ENCODE data around the gene SAP30BP.

Gene SAP30BP

DNA sequence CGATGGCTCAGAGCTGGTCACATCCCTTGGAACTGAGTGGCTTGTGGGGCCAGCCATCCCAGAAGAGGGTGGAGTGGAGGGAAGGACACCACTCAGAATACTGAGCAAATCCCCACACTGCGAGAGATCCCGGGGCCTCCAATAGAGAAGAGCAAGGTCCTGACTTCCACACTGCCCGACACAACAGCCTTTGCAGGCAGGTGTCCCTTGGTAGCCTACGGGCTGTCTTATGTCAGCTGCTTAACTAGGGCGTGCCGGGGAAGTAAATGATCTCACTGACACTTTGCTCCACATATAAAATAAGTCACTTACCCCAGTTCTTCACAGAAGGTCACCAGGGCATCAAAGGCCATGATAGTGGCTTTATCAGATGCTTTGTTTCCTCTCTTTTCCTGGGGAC lies 16.3 kb upstream of the SAP30BP start:
- no peak for DNase-seq

DNA sequence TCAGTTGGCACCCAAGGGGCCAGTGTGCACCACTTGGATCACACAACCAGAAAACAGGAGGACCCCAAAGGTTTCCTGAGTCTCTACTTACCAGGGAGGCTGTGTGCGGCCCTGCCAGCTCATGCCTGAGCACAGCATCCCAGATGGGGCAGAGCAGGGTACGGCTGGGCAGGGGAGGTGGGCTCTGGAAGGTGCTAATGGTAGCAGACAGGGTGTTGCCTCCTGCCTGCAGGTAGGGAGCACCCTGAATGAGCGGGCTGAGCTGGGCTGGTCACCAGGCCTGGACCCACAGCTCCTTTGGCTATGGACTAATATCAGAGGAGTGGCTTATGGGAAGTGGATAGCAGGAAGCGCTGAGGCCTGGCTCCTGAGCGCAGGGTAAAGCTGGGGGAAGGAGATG lies 14.8 kb upstream of the SAP30BP start:
- no peak for DNase-seq

DNA sequence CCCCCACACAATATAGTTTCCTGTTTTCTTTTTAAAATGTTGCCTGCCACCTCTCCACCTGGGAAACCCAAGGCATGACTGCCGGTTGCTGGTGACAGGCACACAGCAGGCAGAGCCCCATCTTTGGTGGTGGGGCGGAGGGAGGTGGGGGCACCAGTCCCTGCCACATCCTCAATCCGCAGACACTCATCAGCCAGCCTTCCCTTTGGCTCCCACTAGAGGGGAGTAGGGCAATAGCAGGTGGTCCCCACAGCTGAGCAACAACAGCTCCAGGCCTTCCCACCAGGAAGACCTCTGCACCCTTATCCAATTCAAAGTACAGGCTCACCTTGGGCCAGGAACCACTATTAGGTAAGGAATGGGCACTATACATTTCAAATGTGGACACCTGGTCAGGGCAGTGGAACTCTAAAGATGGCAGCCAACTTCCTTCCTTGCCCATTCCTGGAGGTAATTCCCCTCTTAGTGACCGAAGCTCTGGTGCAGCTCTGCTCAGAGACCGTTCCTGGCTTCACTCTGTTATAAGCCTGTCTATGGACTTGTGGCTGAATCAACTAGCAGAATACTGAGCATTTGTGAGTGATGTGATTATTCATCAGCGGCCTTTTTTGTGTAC lies 14.1 kb upstream of the SAP30BP start:
- DNase-seq: peak; percentile 69

DNA sequence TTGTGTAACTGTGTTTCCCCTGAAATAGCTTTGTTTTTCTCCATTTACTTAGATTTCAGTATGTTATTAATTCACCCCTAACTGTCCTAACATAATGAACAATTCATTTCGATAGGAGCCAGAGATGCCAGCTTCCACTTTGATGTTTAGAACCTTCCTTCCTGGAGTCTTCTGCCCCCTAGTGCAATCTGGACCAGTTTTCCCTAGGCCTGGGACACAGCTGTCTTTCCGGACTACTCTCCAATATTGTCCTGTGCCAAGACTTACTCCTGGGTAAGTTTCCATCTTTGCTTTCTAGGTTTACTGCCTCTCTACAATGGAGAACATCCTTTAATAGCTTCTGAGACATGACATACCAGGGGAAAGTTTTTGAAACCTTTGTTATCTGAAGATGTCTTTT lies 13.0 kb upstream of the SAP30BP start:
- no peak for DNase-seq

DNA sequence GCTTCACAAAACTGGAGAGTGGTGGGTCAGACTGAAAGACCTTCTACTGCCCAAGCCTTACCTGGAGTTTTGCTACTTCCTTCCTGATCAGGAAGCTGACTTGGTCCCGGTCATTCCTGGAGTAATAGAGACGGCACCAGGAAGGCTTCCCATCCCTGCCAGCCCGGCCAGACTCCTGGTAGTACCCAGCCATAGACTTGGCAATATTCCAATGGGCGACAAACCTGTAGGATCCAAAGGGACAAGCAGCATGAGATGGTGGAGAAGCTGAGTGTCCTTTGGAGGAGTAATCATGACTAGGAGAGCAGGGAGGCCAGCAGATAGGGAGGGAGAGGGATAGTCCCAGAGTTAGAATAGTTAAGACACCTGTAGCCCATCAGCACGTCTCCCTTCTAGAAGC lies 8.9 kb upstream of the SAP30BP start:
- DNase-seq: no peak

DNA sequence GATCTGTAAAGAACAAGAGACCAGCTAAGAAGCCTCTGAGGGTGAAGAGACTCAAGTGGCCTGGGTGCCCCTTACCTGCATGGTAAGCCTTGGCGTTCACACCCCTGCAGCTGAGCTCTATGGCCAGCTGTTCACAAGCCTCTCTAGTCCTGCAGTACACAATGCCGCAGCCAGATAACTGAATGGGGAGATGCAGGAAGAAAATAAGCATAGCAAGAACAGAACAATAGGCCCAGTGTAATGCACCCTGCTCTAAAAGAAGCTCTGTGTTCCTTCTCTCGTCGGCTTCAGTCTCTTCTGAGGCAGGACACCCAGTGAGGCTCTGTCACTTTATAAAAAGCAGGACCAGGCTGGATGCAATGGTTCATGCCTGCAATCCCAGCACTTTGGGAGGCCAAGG lies 5.6 kb upstream of the SAP30BP start:
- no peak for DNase-seq

DNA sequence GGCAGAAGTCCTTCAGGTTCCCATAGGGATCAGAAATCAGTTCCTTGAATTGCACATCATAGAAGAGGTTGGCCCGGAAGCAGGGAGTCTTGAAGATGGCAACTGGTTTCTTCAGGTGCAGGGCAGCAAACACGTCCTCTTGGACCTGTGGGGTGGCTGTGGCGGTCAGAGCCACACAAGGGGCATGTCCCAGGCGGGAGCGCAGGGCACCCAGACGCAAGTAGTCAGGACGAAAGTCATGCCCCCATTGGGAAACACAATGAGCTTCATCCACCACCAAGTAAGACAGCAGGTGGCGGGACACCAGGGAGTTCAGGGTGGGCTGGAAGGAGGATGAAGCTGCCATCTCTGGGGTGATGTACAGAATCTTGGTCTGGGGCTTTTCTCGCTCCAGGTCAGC lies 4.6 kb upstream of the SAP30BP start:
- no peak for DNase-seq

DNA sequence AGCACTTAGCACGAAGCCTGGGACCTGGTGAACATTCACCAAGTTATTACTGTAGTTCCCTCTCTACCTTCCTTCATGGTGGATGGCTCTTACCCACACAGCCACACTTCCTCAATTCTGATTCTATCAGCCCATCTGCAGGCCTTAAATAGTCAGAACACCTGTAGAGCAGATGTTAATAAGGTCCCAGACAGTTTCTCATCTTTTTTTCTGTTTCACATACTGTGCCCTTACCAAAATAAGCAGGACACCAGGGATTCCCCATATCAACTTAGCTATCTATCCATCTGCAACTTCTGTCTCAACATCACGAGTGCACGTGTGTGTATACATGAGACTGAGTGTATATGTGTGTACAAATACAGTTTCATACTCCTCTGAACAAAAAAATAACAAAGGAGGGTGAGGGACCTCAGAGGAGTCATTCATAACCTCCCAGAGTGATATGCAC lies 3.0 kb upstream of the SAP30BP start:
- no peak for DNase-seq

DNA sequence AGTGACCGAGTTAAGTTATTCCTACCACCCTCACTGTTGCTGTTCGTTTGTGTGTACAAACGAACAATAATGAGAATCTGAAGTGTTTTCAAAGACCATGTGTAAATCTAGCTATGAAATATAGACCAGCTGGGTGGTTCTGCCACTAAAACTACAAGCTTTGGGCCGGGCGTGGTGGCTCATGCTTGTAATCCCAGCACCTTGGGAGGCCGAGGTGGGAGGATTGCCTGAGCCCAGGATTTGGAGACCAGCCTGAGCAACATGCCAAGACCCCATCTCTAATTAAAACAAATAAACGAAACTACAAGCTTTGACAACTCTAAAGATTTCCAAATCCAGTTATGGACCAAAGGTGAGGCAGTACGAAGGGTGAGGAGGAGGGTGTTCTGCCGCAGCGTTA lies 1.2 kb upstream of the SAP30BP start:
- no peak for DNase-seq

DNA sequence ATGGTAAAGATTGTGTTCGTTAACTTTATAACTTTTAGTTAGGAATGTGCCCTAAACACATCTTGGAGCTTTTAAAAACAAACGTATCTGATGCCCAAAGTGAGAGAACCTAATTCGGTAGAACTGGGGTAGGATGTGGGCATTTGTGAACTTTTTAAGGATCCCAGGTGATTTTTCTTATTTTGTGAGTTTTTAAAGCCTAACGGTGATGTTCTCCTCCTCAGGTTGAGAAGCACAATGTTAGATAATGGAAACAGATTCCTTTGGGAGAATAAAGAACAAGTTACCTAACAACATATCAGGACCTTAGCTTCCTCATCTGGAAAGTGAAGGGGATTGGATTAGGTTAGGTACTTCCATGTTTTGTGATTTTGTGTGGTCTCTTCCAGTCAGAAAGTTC lies 687 bp downstream of the SAP30BP start:
- DNase-seq: no peak

DNA sequence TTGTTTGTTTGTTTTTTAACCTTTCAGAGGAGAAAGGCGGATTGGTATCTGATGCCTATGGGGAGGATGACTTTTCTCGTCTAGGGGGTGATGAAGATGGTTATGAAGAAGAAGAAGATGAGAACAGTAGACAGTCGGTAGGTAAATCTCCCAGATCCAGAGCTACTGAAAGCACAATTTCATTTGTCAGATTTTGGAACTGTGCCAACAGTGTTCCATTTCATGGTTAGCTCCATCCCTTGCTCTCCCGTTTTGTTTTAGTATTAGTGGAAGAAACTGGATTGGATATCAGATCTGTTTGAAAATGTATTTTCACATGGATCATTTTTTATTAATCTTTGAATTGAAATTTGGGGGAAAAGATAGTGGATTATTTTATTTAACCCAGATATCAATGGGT lies 1.4 kb downstream of the SAP30BP start:
- DNase-seq: no peak

DNA sequence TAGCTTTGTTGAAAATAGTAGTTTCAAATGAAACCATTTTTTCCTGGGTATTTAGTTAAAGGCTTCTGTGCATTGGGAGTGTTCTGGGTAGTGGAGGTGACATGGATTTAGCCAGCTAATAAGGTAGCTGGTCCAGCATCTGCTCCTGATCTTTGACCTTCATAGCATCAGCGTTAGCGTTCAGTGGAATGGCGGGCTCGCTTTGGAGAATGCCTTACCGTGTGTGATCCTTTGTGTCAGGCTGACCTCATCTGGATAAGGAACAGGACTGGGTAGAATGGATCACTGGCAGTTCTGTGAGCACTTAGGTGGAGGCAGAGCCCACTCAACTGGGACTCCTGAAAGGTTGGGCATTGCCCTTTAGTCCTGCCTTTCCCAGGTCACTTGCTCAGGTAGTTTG lies 3.7 kb downstream of the SAP30BP start:
- DNase-seq: no peak

DNA sequence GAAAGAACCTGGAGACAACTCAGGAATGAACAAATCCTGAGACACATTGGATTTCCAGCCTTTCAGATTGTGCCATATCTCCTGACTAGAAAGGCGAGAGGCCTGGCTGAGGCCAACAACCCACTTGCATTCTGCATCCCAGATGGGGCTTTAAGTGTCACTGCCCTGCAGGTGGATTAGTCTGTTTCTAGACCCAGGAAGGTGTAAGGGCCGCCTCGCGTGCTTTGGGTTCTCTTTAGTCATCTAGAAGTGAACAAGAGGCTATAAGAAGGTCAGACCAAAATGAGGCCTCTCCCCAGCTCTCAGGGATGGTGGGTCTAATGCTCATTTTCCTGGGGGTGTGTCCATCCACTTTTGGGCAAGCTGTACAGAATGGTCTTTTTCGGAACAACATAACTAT lies 4.9 kb downstream of the SAP30BP start:
- no peak for DNase-seq

DNA sequence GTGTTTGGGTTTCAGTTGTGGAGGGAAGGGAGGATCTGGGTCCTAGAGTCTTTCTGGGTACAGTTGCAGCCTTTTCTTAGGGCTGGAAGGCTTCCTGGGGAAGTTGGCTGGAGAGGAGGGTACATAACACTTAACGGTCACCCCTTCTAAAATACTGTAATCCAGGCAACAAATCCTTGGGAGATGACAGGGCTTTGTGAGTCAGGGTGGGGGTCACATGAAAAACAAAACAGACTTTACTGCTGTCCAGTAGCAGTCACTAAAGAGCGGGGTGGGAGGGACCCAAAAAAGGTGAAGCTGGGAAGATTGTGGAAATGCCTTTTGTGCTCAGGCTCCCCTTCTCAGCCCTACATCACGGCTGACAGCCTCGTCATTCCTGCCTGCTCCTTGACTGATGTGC lies 6.3 kb downstream of the SAP30BP start:
- DNase-seq: no peak

DNA sequence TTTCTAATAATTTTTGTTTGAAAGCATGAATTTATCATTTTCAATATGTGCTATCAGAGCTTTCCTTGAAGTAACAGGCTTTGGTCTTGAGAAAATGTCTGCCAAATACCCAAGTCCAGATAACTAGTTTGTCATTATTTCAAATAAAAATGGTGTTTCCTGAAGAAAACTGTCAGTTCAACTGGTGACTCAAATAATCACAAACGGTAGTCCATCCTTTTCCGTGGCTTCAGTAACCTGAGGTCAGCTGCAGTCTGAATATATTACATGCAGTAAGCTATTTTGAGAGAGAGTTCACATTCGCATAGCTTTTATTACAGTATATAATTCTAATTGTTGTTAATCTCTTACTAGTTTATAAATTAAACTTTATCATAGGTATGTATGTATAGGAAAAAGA lies 9.3 kb downstream of the SAP30BP start:
- DNase-seq: no peak

DNA sequence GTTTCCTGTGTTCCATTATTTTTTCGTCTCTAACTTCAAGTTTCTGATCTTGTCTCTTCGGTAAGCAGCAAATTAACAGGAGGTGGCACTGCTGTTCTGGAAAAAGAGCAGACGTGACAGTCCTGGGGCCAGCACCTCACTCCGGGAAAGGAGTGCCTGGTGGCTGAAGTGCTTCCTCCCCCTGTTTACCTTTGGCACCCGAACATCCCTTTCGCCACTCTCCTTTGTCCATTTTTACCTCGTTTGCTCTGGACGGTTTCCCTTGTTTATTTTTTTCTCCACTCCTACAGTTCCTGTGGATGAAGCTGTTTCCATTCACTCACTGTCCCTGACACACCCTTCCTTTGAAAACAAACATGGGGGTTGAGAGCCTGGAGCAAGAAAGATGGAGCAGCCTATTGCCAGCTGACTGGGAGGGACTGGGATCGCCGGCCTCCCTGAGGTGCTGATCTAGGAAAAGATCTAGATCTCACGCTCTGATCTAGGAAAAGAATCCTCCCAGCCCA lies 12.6 kb downstream of the SAP30BP start:
- no peak for DNase-seq

DNA sequence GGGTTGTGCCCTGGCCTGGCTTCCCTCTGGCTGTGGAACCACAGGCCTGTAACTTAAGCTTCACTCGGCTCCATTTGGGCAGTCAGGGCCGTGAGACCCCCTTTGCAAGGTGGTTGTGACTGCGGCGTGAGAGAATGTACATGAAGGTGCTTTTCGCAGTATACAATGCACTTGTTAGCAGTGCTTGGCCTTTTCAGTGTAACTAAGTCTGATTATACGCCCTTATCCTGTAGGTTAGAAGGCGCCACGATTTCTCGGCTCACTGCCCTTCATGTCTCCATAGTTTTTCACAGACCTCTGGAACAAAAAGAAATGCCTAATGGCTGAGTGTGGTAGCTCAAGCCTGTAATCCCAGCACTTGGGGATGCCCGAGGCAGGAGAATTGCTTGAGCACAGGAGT lies 13.3 kb downstream of the SAP30BP start:
- DNase-seq: no peak

DNA sequence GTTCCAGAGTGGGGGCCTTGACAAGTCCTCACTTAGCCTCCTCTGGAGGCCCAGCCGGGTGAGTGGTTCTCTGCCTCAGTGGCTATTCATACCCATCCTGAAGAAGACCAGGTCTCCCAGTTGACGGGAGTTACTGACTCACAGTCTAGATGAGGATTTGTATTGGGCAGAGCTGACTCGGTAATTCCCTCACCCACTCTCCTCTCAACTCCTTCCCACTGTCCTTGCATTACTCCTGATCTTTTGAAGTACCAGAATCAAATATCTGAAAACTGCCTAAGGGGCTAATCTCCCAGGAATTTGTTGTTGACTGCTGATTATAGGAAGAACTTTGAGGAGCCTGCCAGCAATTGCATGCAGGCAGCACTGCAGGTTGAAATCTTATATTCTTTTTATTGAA lies 14.2 kb downstream of the SAP30BP start:
- DNase-seq: no peak

DNA sequence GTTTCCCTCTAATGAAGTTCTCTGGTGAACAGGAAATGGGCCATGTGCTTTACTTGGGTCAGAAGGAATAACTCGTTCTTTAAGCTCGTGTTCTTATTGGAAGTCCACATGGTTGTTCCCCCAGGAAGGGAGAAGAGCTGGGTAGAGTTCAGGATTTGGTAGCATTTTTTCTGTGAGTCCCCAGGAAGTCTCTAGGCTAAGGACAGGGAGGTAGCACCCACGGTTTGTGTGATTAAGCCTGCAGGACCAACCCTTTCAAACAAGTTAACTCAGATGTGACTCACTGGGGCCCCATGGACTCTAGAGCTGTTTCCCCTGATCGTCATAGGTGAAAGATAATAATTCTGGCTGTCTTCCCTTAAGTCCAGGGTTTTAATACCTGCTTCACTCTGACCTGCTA lies 16.4 kb downstream of the SAP30BP start:
- DNase-seq: no peak

DNA sequence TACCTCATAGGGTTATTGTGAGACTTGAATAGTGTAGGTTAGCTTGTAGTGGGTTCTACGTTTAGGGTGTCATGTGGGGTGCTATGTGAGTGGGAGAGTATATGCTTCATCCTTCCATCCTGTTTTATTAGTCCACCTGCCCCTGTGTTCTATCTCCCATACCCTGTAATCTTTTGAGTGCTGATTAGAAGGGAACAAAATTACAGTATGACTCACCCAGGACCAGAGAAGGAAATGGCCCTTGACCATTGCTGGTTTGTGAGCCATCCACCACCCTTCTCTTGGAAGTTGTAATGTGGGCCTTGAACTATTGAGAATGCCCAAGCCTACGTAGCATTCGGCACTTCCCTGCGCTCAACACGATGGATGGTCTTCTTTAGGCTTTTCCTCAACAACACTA lies 17.1 kb downstream of the SAP30BP start:
- DNase-seq: no peak

DNA sequence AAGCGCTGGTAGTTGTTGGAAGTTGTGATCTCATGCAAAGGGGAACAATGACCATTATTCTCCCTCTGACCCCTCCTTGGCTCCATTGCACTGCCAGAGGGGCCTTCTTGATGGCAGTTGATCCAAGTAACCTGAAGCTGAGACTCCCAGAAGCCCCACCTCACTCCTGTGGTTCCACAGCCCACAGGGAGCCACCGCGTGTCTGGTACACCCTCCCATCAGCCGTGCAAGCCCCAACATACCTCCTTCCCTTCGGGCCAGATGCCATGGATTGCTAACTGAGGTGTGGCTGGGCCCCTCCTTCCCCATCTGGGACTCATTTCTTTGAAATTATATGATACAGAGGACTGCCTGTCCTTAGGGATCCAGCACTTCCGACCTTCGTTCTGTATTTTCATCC lies 17.8 kb downstream of the SAP30BP start:
- no peak for DNase-seq

DNA sequence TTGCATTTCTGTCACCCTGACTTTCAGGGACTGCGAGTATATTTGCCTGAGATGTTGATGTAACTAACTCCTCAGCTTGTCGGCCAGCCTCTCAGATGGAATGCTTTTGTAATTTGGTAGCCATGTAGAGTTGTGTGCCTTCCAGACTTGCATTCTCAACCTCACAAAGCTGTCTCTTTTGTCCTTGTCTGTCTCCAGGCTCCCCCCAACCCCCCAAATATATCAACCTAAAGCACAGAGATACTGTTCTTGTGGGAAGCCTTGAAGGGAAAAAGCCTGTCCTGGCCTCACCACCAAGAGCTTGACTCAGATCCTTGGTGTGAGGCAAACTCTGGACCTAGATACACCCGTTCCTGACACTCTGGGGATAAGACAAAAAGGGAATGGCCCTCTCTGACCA lies 18.4 kb downstream of the SAP30BP start:
- DNase-seq: no peak

DNA sequence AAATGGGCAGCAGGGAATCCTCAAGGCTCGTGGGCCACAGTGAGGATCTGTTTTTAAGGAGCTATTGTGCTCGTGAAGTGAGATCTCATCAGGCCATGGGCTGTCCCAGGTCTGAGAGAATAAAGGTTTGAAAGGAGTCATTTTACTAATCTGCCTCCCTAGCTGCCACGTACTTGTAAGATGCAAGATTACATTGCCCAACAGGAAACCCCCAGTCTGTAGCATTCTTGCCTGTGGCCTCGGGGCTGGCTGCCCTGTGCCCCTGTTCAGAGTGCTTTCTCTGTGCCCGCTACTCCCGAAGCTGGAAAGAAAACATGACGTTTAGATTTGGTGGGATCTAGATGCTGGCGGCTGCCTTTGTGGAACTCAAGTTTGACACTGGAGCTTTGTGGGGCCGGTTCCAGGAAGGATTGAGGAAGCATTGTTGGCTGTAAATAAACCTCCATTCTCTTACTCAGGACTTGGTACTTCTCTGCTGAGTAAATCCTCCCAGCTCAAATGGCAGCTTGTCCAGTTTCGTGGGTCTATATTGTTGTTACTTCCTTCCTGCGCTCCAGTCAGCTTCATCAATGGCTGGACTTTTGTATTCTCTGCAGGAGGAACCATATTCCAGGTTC lies 21.2 kb downstream of the SAP30BP start:
- DNase-seq: no peak

DNA sequence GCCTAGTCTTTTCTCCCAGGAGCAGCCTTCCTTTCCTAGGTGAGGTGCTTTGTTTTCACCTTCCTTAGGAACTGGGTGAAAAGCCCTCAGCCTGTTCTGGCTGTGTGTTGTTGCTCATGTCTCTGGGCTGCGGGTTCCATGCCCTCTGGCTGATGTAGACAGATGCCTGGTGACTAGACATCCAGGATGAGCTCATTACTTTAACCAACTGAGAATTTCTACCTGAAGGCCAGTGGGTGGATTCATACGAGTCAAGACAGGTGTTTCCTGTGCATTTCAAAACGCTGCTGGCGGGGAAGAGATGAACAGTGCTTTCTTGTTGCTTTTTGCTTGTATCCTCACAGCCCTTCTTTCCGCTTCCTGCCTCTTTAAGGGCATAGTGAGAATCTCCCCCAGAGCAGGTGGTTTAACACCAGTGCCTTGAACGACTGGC lies 22.3 kb downstream of the SAP30BP start:
- no peak for DNase-seq

DNA sequence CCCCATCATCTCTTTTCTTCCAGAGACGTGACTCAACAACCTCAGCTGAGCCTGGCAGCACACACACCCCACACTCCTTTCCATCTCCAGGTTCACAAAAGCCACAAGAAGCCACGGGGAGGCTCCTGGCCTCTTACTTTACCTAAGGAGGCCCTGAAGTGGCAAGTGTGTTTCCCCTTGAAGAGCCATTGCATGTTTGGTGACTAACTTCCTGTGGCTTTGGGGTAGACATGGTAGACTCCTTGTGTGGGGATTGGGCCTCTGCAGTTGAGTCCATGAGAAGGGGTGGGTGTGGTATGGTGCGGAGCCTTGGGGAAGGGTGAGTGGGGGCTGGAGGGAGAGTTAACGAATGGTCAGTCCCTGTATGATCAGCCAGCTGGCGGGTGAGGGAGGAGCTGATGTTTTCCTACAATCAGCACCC lies 24.2 kb downstream of the SAP30BP start:
- DNase-seq: no peak

Measured in NCI-H82 (cell line).